ENCODE measurements around the gene BCKDHA. TPM values are rescaled to one million over a fixed set of nuclear protein-coding genes. Genes with fewer than 3 reads are reported as not detected.

BCKDHA gene
- total RNA-seq, 4 donors from 2014 or later: 80.8 to 115 (median 84.1) TPM

DNA sequence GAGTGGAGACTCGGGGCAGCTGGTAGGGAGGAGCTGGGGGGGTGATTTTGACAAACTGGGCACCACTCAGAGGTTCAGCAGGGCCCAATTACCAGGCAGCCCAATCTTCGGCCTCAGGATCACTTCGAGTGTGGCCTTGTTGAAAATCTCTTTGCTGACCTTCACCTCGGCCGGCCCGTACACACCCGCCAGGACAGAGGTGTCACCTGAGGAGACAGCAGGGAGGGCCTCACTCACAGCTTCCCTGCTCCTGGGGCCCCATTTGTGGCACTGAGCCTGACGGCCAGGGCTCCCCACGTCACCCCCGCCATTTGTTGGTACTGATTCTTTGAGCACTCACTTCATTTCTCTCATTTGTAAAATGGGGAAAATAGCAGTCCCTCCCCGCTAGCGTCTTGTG lies 4.8 kb upstream of the BCKDHA start:
- ATAC-seq: no peak
- Histone ChIP-seq H3K27ac (no peak overlapping the region), H3K4me3 (no peak overlapping the region), H3K27me3 (no peaks in the 10 kb centered on the region), H3K36me3 (peaks cover 0 to 42% of the 10 kb centered on the region in 2 donors), H3K4me1 (peaks cover 9 to 11% of the 10 kb centered on the region in 2 donors), H3K9me3 (no peaks in the 10 kb centered on the region)
- no peak for TF ChIP-seq POLR2A (IDR thresholded peaks at IDR 0.05)
- TF ChIP-seq, protein P1, sequence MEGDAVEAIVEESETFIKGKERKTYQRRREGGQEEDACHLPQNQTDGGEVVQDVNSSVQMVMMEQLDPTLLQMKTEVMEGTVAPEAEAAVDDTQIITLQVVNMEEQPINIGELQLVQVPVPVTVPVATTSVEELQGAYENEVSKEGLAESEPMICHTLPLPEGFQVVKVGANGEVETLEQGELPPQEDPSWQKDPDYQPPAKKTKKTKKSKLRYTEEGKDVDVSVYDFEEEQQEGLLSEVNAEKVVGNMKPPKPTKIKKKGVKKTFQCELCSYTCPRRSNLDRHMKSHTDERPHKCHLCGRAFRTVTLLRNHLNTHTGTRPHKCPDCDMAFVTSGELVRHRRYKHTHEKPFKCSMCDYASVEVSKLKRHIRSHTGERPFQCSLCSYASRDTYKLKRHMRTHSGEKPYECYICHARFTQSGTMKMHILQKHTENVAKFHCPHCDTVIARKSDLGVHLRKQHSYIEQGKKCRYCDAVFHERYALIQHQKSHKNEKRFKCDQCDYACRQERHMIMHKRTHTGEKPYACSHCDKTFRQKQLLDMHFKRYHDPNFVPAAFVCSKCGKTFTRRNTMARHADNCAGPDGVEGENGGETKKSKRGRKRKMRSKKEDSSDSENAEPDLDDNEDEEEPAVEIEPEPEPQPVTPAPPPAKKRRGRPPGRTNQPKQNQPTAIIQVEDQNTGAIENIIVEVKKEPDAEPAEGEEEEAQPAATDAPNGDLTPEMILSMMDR (IDR thresholded peaks at IDR 0.05 in 4 of 5, conservative IDR thresholded peaks at IDR 0.05 in 1 of 5): no peak
- intact Hi-C loops (cut with DNase I; ENCODE audit: low total_unique reads): no loop called here
- no peak for DNase-seq
- in situ Hi-C loops (cut with MboI; ENCODE audit: low sequenced_read_pairs in 4 of 4): no loop called here

DNA sequence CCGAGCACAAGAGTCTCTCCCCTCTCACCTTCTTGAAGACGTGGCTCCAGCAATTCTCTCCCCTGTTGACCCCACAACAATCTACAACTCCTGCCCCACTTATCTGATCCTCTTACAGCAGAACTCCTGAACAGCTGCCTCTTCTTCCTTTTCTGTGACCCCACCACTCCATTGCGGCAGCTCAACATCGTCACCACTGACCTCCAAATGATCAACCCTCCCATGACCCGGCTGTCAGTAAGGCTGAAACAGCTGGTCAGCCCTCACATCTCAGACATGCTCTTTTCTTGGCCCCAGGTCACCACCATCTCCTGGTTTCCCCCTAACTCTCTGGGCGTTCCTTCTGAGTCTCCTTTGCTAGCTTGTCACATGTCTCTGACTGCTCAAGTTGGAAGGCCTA lies 2.3 kb upstream of the BCKDHA start:
- peaks cover 23 to 25% of the 10 kb centered on the region in 2 donors for H3K4me1 ChIP-seq
- in situ Hi-C loops (cut with MboI; ENCODE audit: low sequenced_read_pairs in 4 of 4) (no loop called here), intact Hi-C loops (cut with DNase I; ENCODE audit: low total_unique reads) (no loop called here)
- no peak overlapping the region for H3K4me3 ChIP-seq
- DNase-seq (no peak), ATAC-seq (no peak)
- H3K27ac ChIP-seq: no peak overlapping the region
- no peaks in the 10 kb centered on the region for H3K27me3 ChIP-seq
- peaks cover 0 to 16% of the 10 kb centered on the region in 2 donors for H3K36me3 ChIP-seq
- H3K9me3 ChIP-seq: no peaks in the 10 kb centered on the region
- TF ChIP-seq POLR2A (IDR thresholded peaks at IDR 0.05): no peak
- TF ChIP-seq, protein P1 (IDR thresholded peaks at IDR 0.05 in 4 of 5, conservative IDR thresholded peaks at IDR 0.05 in 1 of 5): no peak

DNA sequence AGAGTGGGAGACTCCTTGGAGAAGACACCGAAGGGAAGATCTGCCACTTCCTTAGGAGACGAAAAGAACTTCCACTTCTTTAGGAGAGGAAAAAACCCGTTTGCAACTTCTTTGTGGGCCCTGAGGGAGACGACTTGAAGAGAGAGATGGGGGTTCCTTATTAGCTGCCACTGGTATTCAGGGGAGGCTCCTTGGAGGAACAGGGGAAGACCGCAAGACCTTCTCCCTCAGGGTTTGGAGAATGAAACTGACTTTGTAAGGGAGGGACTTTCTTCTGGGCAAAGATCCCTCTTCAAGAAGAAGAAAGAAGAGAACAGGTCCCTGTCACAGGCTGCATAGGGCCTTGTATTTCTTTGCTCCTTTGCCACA lies 416 bp downstream of the BCKDHA start:
- peaks cover 25 to 27% of the 10 kb centered on the region in 2 donors for H3K4me1 ChIP-seq
- intact Hi-C loops (cut with DNase I; ENCODE audit: low total_unique reads): loop anchor here (2.0 kb wide), 1 partner anchor 17 kb away; no protein-coding TSS in a partner anchor
- H3K27ac ChIP-seq: peak overlapping the region; percentile 90 to 97 (median 94)
- no peaks in the 10 kb centered on the region for H3K27me3 ChIP-seq
- no peaks in the 10 kb centered on the region for H3K36me3 ChIP-seq
- in situ Hi-C loops (cut with MboI; ENCODE audit: low sequenced_read_pairs in 4 of 4): no loop called here
- peak overlapping the region; percentile 73 to 95 (median 92) for H3K4me3 ChIP-seq
- no peak for TF ChIP-seq POLR2A (IDR thresholded peaks at IDR 0.05)
- H3K9me3 ChIP-seq: no peaks in the 10 kb centered on the region
- ATAC-seq (peak in 1 of 2 donors; percentile 7), DNase-seq (no peak)

DNA sequence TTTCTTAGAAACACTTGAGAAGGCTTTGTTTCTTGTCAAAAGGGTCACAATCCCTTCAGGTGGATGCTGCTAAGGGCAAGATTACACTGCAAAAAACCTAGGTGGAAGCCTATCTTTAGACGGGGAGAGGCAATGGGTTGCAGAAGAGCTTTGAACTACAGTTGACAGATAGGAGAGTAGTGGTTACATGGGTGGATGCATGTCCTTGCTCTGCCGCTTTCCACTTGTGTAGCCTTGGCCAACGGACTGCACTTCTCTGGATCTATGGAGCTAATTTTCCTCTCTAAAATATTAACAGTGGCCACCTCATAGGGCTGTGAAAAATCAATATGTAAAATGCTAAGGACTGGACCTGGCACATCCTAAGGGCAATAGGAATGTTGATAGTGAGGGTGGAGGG lies 980 bp downstream of the BCKDHA start:
- TF ChIP-seq, protein P1 (IDR thresholded peaks at IDR 0.05 in 4 of 5, conservative IDR thresholded peaks at IDR 0.05 in 1 of 5): no peak
- TF ChIP-seq POLR2A (IDR thresholded peaks at IDR 0.05): no peak
- in situ Hi-C loops (cut with MboI; ENCODE audit: low sequenced_read_pairs in 4 of 4) (no loop called here), intact Hi-C loops (cut with DNase I; ENCODE audit: low total_unique reads) (loop anchor here (2.0 kb wide), 1 partner anchor 16 kb away; no protein-coding TSS in a partner anchor)
- Histone ChIP-seq H3K27me3 (no peaks in the 10 kb centered on the region), H3K36me3 (no peaks in the 10 kb centered on the region), H3K9me3 (no peaks in the 10 kb centered on the region), H3K4me3 (peak overlapping the region; percentile 73 to 95 (median 92)), H3K27ac (peak overlapping the region; percentile 90 to 97 (median 94)), H3K4me1 (peaks cover 30 to 31% of the 10 kb centered on the region in 2 donors)
- ATAC-seq: no peak
- no peak for DNase-seq

DNA sequence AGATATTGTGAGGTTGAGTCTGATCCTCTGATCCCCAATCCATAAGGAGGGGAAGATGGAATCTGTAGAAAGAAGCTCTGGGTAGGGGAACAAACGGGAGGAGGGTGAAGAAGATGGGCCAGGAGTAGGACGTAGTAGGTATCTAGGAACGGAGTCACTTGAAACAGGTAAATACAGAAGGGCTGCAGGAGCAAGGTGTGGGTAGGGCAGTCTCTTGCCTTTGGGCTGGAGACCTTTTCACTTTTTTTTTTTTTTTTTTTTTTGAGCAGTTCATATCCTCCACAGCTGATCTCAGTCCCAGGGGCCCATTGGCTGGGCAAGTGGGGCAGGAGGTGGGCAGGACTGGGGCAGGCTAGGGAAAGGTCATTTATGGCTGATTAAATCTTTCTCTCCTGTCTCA lies 1.5 kb downstream of the BCKDHA start:
- H3K4me1 ChIP-seq: peaks cover 33 to 35% of the 10 kb centered on the region in 2 donors

More for the DNA sequence above, 1.5 kb downstream of the BCKDHA start:
- Histone ChIP-seq H3K36me3 (no peaks in the 10 kb centered on the region), H3K4me3 (peak overlapping the region; percentile 73 to 95 (median 92)), H3K9me3 (no peaks in the 10 kb centered on the region), H3K27ac (peak overlapping the region; percentile 90 to 97 (median 94)), H3K27me3 (no peaks in the 10 kb centered on the region)
- TF ChIP-seq POLR2A (IDR thresholded peaks at IDR 0.05): no peak
- TF ChIP-seq, protein P1 (IDR thresholded peaks at IDR 0.05 in 4 of 5, conservative IDR thresholded peaks at IDR 0.05 in 1 of 5): no peak
- ATAC-seq: no peak
- intact Hi-C loops (cut with DNase I; ENCODE audit: low total_unique reads) (loop anchor here (2.0 kb wide), 1 partner anchor 16 kb away; no protein-coding TSS in a partner anchor), in situ Hi-C loops (cut with MboI; ENCODE audit: low sequenced_read_pairs in 4 of 4) (no loop called here)
- no peak for DNase-seq

All from gastrocnemius medialis (tissue), 4 donors.